ENCODE results near the gene SPIB. TPM values are rescaled to one million over a fixed set of nuclear protein-coding genes. Genes with fewer than 3 reads are reported as not detected.

SPIB gene
- total RNA-seq, 1 experiment from 2014 or later, result not detected

- DNase-seq (ENCODE audit: low read depth in 1 of 2, low spot score in 2 of 2), result no peak
- no peak overlapping the region for H3K27ac ChIP-seq
- no peaks in the 10 kb centered on the region for H3K27me3 ChIP-seq (replicated peaks)
- no peaks in the 10 kb centered on the region for H3K9me3 ChIP-seq (replicated peaks)
- no peaks in the 10 kb centered on the region for H3K4me1 ChIP-seq (replicated peaks)
- H3K4me3 ChIP-seq, result no peak overlapping the region
- H3K36me3 ChIP-seq, result peaks cover 42% of the 10 kb centered on the region
Measured at GRCh38 chr19:50401605-50402450, 16.9 kb upstream of the SPIB start.

- no peaks in the 10 kb centered on the region for H3K27me3 ChIP-seq (replicated peaks)
- H3K36me3 ChIP-seq, result peaks cover 42% of the 10 kb centered on the region
- H3K9me3 ChIP-seq (replicated peaks), result no peaks in the 10 kb centered on the region
- H3K4me1 ChIP-seq (replicated peaks), result no peaks in the 10 kb centered on the region
- no peak overlapping the region for H3K4me3 ChIP-seq
- H3K27ac ChIP-seq, result no peak overlapping the region
- DNase-seq (ENCODE audit: low read depth in 1 of 2, low spot score in 2 of 2), result no peak
Measured at GRCh38 chr19:50402544-50403301, 16.0 kb upstream of the SPIB start.

DNA sequence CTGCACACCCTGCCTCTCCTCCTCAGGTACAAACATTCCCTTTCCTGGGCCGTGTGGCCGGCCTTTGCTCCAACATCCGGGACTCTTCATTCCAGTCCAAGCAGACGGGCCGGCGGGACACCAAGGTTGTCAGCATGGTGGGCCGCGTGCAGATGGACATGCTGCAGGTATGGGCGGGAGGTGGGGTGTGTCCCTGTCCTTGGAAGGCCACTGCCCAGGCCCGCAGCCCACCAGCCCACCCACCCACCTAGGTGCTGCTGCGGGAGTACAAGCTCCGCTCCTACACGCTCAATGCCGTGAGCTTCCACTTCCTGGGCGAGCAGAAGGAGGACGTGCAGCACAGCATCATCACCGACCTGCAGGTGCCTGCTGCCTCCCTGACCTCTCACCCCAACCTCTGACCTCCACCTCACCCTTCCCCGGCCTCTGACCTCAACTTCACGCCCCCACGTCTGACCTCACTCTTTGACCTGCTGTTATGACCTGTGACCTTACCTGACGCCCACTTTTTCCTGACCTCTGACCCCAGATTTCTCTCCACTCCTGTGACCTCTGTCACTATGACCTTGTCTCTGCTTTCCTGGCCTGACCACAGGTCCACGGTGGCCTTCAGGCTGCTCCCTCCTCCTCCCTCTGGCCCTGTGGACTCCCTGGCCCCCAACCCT, 12.4 kb upstream of the SPIB start:
- H3K36me3 ChIP-seq, result peaks cover 50% of the 10 kb centered on the region

GRCh38 chr19:50406829-50407228, 11.9 kb upstream of the SPIB start:
- Histone ChIP-seq H3K27ac (no peak overlapping the region), H3K4me3 (no peak overlapping the region), H3K27me3 (replicated peaks) (no peaks in the 10 kb centered on the region), H3K36me3 (peaks cover 49% of the 10 kb centered on the region), H3K4me1 (replicated peaks) (no peaks in the 10 kb centered on the region), H3K9me3 (replicated peaks) (no peaks in the 10 kb centered on the region)
- DNase-seq (ENCODE audit: low read depth in 1 of 2, low spot score in 2 of 2), result no peak

More for the DNA sequence above, 12.4 kb upstream of the SPIB start:
- Histone ChIP-seq H3K4me1 (replicated peaks) (no peaks in the 10 kb centered on the region), H3K27me3 (replicated peaks) (no peaks in the 10 kb centered on the region), H3K9me3 (replicated peaks) (no peaks in the 10 kb centered on the region), H3K4me3 (no peak overlapping the region), H3K27ac (no peak overlapping the region)
- no peak for DNase-seq (ENCODE audit: low read depth in 1 of 2, low spot score in 2 of 2)

DNA sequence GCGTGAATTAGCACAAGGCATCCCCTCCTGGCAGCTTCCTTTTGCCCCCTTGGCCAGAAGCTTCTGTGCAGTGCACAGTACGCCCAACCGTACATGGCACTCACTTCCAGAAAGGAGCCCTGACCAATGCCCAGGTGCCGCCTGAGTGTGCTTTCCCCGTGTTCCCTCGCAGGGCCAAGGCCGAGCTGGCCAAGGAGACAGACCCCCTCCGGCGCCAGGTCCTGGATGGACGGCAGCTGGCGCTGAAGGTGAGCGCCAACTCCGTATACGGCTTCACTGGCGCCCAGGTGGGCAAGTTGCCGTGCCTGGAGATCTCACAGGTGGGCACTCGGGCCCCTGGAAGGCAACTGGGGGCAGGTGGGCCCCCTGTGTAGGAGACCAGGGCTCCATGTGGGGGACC, 9.4 kb upstream of the SPIB start:
- Histone ChIP-seq H3K4me1 (replicated peaks) (no peaks in the 10 kb centered on the region), H3K4me3 (no peak overlapping the region), H3K27me3 (replicated peaks) (no peaks in the 10 kb centered on the region), H3K36me3 (peaks cover 42% of the 10 kb centered on the region), H3K9me3 (replicated peaks) (no peaks in the 10 kb centered on the region), H3K27ac (no peak overlapping the region)
- DNase-seq (ENCODE audit: low read depth in 1 of 2, low spot score in 2 of 2), result no peak

DNA sequence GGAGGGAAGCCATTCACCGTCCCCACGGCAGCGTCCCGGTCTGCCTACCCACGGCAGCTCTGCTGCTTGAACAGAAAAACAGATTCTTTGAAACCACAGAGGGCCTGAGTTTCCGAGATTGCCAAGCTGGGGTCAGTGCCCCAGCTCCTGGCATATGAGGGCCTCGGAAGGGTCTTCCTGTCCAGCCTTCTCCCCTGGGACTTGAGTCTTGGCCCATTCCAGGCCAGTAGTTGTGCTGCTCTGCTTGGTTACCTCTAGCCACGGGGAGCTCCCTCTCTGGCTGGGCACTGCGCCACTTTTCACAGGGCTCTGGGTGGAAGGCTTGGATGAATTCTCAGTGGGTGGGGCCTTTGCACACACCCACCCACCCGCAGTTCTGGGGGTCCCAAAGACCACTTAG, 8.6 kb upstream of the SPIB start:
- no peaks in the 10 kb centered on the region for H3K4me1 ChIP-seq (replicated peaks)
- no peak for DNase-seq (ENCODE audit: low read depth in 1 of 2, low spot score in 2 of 2)
- H3K27ac ChIP-seq, result no peak overlapping the region
- H3K4me3 ChIP-seq, result no peak overlapping the region
- H3K27me3 ChIP-seq (replicated peaks), result no peaks in the 10 kb centered on the region
- H3K36me3 ChIP-seq, result peaks cover 45% of the 10 kb centered on the region
- H3K9me3 ChIP-seq (replicated peaks), result no peaks in the 10 kb centered on the region

- peaks cover 34% of the 10 kb centered on the region for H3K36me3 ChIP-seq
- H3K9me3 ChIP-seq (replicated peaks), result no peaks in the 10 kb centered on the region
- H3K4me1 ChIP-seq (replicated peaks), result no peaks in the 10 kb centered on the region
- no peak for DNase-seq (ENCODE audit: low read depth in 1 of 2, low spot score in 2 of 2)
- H3K27me3 ChIP-seq (replicated peaks), result no peaks in the 10 kb centered on the region
- H3K4me3 ChIP-seq, result no peak overlapping the region
- H3K27ac ChIP-seq, result no peak overlapping the region
Measured at GRCh38 chr19:50412419-50412818, 6.3 kb upstream of the SPIB start.

DNA sequence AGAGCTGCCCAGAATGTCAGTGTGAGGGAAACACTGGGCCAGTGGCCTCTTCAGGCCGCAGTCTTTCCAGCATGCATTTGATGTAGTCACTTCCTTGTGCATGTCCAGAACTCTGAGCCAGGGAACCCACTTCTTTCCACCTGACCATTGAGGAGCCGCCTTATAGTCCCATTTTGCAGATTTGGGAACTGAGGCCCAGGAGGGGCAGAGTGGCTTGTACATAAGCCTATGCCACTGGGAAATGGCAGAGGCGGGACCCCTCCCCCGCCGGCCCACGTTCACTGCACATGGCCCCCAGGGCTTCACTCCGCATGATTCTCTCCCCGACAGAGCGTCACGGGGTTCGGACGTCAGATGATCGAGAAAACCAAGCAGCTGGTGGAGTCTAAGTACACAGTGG, 5.6 kb upstream of the SPIB start:
- Histone ChIP-seq H3K4me3 (no peak overlapping the region), H3K27me3 (replicated peaks) (0 out of 2 replicates have a peak, but pooled peaks cover 2% of the 10 kb centered on the region), H3K4me1 (replicated peaks) (no peaks in the 10 kb centered on the region), H3K36me3 (peaks cover 31% of the 10 kb centered on the region), H3K27ac (no peak overlapping the region), H3K9me3 (replicated peaks) (no peaks in the 10 kb centered on the region)
- DNase-seq (ENCODE audit: low read depth in 1 of 2, low spot score in 2 of 2), result no peak

DNA sequence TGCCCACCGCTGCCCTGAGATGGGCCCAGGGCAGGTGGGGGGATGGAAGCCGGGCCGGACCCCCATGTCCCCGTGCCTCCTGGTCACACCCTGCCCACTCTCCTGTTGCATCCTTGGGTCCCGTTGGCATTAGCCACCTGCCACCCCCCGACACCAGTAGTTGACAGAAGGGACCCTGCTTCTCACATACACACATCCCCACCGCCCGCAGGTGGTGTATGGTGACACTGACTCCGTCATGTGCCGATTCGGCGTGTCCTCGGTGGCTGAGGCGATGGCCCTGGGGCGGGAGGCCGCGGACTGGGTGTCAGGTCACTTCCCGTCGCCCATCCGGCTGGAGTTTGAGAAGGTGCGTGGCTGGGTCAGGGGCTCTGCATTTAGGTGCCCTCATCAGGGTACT, 5.2 kb upstream of the SPIB start:
- Histone ChIP-seq H3K4me1 (replicated peaks) (no peaks in the 10 kb centered on the region), H3K36me3 (peaks cover 30% of the 10 kb centered on the region), H3K9me3 (replicated peaks) (no peaks in the 10 kb centered on the region), H3K27me3 (replicated peaks) (peaks cover 7% of the 10 kb centered on the region; the same call in 1 of the 2 replicates), H3K27ac (no peak overlapping the region), H3K4me3 (no peak overlapping the region)
- no peak for DNase-seq (ENCODE audit: low read depth in 1 of 2, low spot score in 2 of 2)

DNA sequence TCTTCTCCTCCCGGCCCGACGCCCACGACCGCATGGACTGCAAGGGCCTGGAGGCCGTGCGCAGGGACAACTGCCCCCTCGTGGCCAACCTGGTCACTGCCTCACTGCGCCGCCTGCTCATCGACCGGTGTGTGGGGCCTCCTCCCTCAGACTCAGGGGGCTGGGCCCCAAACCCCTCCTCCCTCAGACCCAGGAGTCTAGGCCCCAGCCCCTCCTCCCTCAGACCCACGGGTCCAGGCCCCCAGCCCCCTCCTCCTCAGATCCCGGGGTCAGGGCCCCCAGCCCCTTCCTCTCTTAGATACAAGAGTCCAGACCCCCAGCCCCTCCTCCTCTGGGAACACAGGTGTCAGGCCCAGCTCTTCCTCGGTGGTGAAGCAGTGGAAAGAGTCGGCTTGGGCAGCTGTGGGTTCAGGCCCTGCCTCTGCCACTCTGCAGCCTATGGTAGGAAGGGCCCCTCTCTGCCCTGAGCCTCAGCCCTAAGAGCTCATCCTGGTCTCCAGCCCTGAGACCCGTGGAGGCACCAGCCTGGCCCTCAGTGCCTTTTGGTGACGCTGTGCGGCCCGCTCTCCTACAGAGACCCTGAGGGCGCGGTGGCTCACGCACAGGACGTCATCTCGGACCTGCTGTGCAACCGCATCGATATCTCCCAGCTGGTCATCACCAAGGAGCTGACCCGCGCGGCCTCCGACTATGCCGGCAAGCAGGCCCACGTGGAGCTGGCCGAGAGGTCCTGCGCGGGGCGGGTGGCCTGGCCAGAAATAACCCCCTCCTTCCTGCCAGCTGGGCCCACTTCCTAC, 3.7 kb upstream of the SPIB start:
- no peaks in the 10 kb centered on the region for H3K9me3 ChIP-seq (replicated peaks)
- DNase-seq (ENCODE audit: low read depth in 1 of 2, low spot score in 2 of 2), result peak; percentile 23 to 63
- H3K27ac ChIP-seq, result no peak overlapping the region
- no peaks in the 10 kb centered on the region for H3K4me1 ChIP-seq (replicated peaks)
- H3K36me3 ChIP-seq, result peaks cover 17% of the 10 kb centered on the region
- H3K27me3 ChIP-seq (replicated peaks), result peaks cover 22% of the 10 kb centered on the region
- no peak overlapping the region for H3K4me3 ChIP-seq

- Histone ChIP-seq H3K4me3 (no peak overlapping the region), H3K9me3 (replicated peaks) (no peaks in the 10 kb centered on the region), H3K27ac (no peak overlapping the region), H3K27me3 (replicated peaks) (peaks cover 28% of the 10 kb centered on the region), H3K4me1 (replicated peaks) (no peaks in the 10 kb centered on the region), H3K36me3 (peaks cover 17% of the 10 kb centered on the region)
- DNase-seq (ENCODE audit: low read depth in 1 of 2, low spot score in 2 of 2), result no peak
Measured at GRCh38 chr19:50415661-50416033, 3.1 kb upstream of the SPIB start.

DNA sequence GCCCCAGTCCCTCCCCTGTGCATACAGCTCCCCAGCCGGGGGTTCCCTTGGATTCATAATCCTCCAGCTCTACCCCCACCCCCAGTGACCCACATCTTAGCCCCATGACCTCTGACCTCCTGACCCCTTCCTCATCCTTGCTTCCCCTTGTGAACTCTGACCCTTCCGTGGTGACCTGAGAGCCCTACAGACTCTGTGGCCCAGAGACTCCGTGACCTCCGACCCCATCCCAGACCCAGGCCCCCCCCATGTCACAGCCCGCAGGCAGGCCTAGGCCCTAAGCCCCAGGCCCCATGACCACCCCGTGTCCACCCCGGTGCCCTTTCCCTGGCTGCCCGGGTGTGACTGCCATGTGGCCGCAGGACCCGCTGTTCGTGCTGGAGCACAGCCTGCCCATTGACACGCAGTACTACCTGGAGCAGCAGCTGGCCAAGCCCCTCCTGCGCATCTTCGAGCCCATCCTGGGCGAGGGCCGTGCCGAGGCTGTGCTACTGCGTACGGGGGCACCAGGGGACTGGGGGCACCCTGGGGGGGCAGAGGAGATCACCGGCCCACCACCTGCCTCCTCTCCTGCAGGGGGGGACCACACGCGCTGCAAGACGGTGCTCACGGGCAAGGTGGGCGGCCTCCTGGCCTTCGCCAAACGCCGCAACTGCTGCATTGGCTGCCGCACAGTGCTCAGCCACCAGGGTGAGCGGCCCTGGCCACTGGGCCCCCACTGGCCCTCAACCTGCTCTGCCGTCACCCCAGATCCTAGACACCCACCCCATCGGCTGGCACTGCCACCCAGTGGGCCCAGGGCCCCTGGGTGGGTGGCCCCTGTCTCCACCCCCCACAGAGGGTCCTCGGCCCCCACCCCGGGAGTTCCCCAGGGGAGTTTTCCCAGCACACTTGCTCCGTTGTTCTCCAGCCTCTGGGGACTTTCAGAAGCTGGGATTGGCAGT, 2.4 kb upstream of the SPIB start:
- Histone ChIP-seq H3K27ac (no peak overlapping the region), H3K9me3 (replicated peaks) (no peaks in the 10 kb centered on the region), H3K4me3 (no peak overlapping the region), H3K36me3 (peaks cover 17% of the 10 kb centered on the region), H3K4me1 (replicated peaks) (no peaks in the 10 kb centered on the region), H3K27me3 (replicated peaks) (peaks cover 32% of the 10 kb centered on the region)
- DNase-seq (ENCODE audit: low read depth in 1 of 2, low spot score in 2 of 2), result no peak

Data from SJSA1 (cell line).